HG02571 (cell line): Measurements from ENCODE around the gene A2M.

Experiments
- ATAC-seq: cut with Tn5 transposase; IDR thresholded peaks from one replicate; pipeline ENCODE4 v1.9.1; 2021; ENCODE audit warnings: mild to moderate bottlenecking, moderate library complexity; ENCODE audit not compliant: unreplicated experiment

Gene A2M

GRCh38 chr12:9099552-9100190 lies 16.0 kb downstream of the A2M start:
- no peak for ATAC-seq

GRCh38 chr12:9098463-9099026 lies 17.2 kb downstream of the A2M start:
- no peak for ATAC-seq

- no peak for ATAC-seq
Observed at GRCh38 chr12:9098115-9098452, 17.6 kb downstream of the A2M start.

- ATAC-seq, result no peak
Observed at GRCh38 chr12:9096563-9097176, 19.0 kb downstream of the A2M start.

- no peak for ATAC-seq
Observed at GRCh38 chr12:9095322-9095721, 20.4 kb downstream of the A2M start.

GRCh38 chr12:9094512-9095206 lies 21.1 kb downstream of the A2M start:
- ATAC-seq, result no peak

GRCh38 chr12:9091891-9092598 lies 23.7 kb downstream of the A2M start:
- no peak for ATAC-seq

GRCh38 chr12:9090220-9090619 lies 25.5 kb downstream of the A2M start:
- no peak for ATAC-seq

GRCh38 chr12:9087087-9087835 lies 28.5 kb downstream of the A2M start:
- ATAC-seq, result no peak

GRCh38 chr12:9086087-9086486 lies 29.6 kb downstream of the A2M start:
- ATAC-seq, result no peak

GRCh38 chr12:9084417-9084816 lies 31.3 kb downstream of the A2M start:
- ATAC-seq, result no peak

- ATAC-seq, result no peak
Observed at GRCh38 chr12:9083793-9084192, 31.9 kb downstream of the A2M start.

- ATAC-seq, result no peak
Observed at GRCh38 chr12:9081667-9082427, 33.9 kb downstream of the A2M start.

GRCh38 chr12:9079883-9080675 lies 35.6 kb downstream of the A2M start:
- ATAC-seq, result no peak

GRCh38 chr12:9079082-9079481 lies 36.6 kb downstream of the A2M start:
- no peak for ATAC-seq

- no peak for ATAC-seq
Observed at GRCh38 chr12:9077152-9078031, 38.3 kb downstream of the A2M start.

GRCh38 chr12:9076733-9077132 lies 39.0 kb downstream of the A2M start:
- no peak for ATAC-seq

GRCh38 chr12:9075138-9075535 lies 40.6 kb downstream of the A2M start:
- no peak for ATAC-seq
